Breast epithelium (tissue), 4 donors: ENCODE measurements around the gene DPP3. TPM values are rescaled to one million over a fixed set of nuclear protein-coding genes. Genes with fewer than 3 reads are reported as not detected.
"Not testable (repeated sequence)": the region's sequence is repeated elsewhere in the genome, so short reads cannot be mapped to it uniquely, and the experiment has no call there.

Source experiments
- DNase-seq, 2 donors: peaks; one replicate each; pipeline ENCODE4 v3.0.0-alpha.2; 2019; ENCODE audit warnings: low spot score in 2 of 2
- H3K27ac ChIP-seq, 2 donors: fragments of 200-600 bp; sonication (generic) in 1 of 2; one replicate each; pipeline ENCODE4 v1.5.1; 2016 to 2019; ENCODE audit warnings: mild to moderate bottlenecking in 1 of 2
- H3K27me3 ChIP-seq, 2 donors: fragments of 200-600 bp; sonication (generic) in 1 of 2; one replicate each; pipeline versions ENCODE4 v1.5.1 to v1.6.0; 2017 to 2019; ENCODE audit warnings: control low read depth in 1 of 2, mild to moderate bottlenecking in 1 of 2
- H3K36me3 ChIP-seq: fragments of 200-600 bp; one replicate; pipeline ENCODE4 v1.5.1; 2019
- H3K4me1 ChIP-seq, 2 donors: fragments of 200-600 bp; sonication (generic); one replicate each; pipeline ENCODE4 v1.5.1; 2016 to 2019; ENCODE audit warnings: control low read depth in 1 of 2
- H3K4me3 ChIP-seq, 3 donors: fragments of 200-600 bp; sonication (generic); 1 replicate in 2 of 3; 2 replicates in 1 of 3; pipeline ENCODE4 v1.5.1; 2016 to 2019; ENCODE audit warnings: mild to moderate bottlenecking in 3 of 3, moderate library complexity in 2 of 3
- H3K9me3 ChIP-seq, 2 donors: fragments of 200-600 bp; sonication (generic) in 1 of 2; one replicate each; pipeline ENCODE4 v1.5.1; 2016 to 2019; ENCODE audit warnings: control low read depth in 1 of 2
- CTCF ChIP-seq, 3 donors: fragments of 450-650 bp; IDR thresholded peaks; one replicate each; pipeline ENCODE4 v1.5.1; 2016 to 2017; ENCODE audit warnings: antibody characterized with exemption in 3 of 3, mild to moderate bottlenecking in 3 of 3, moderate library complexity in 3 of 3
- POLR2A ChIP-seq: fragments of 450-650 bp; IDR thresholded peaks from one replicate; pipeline ENCODE4 v1.6.1; 2016; ENCODE audit warnings: antibody characterized with exemption, mild to moderate bottlenecking, moderate library complexity
- POLR2AphosphoS5 ChIP-seq, 3 donors: sonication (generic); formaldehyde crosslinking; IDR thresholded peaks; one replicate each; pipeline ENCODE4 v1.6.1; 2017; ENCODE audit warnings: antibody characterized with exemption in 3 of 3
- intact Hi-C: fragments of 100-400 bp; cut with DNase I; formaldehyde crosslinking; loops from one replicate; pipeline ENCODE4 v1.15.1; 2023; ENCODE audit warnings: low total_unique reads
- total RNA-seq, 3 donors: library from RNA; depleted of rRNA; stranded (reverse); fragments of >200 nt; gene quantifications; one replicate each; pipeline ENCODE4 v1.1.0, GENCODE V29; 2016

DPP3 gene
- total RNA-seq, 3 donors from 2014 or later, result 16.5 to 24.3 (median 16.7) TPM

GRCh38 chr11:66541892-66542291 is 61.7 kb downstream of the DPP3 start:
- Histone ChIP-seq H3K36me3 (no peaks in the 10 kb centered on the region), H3K27me3 (no peaks in the 10 kb centered on the region), H3K27ac (no peak overlapping the region), H3K4me1 (no peaks in the 10 kb centered on the region), H3K9me3 (no peaks in the 10 kb centered on the region), H3K4me3 (no peak overlapping the region)
- no peak for TF ChIP-seq CTCF (IDR thresholded peaks at IDR 0.05)
- no peak for TF ChIP-seq POLR2A
- no peak for TF ChIP-seq POLR2AphosphoS5 (IDR thresholded peaks at IDR 0.05)
- intact Hi-C loops, result no loop called here
- DNase-seq, result no peak

- DNase-seq, result no peak
- H3K27me3 ChIP-seq, result no peaks in the 10 kb centered on the region
- H3K4me3 ChIP-seq, result no peak overlapping the region
- TF ChIP-seq CTCF (IDR thresholded peaks at IDR 0.05) (no peak), POLR2AphosphoS5 (IDR thresholded peaks at IDR 0.05) (no peak), POLR2A (no peak)
- intact Hi-C loops, result no loop called here
- no peak overlapping the region for H3K27ac ChIP-seq
- H3K36me3 ChIP-seq, result no peaks in the 10 kb centered on the region
- H3K4me1 ChIP-seq, result no peaks in the 10 kb centered on the region
- H3K9me3 ChIP-seq, result no peaks in the 10 kb centered on the region
Observed at GRCh38 chr11:66542362-66542761, 62.1 kb downstream of the DPP3 start.

GRCh38 chr11:66543263-66544107 is 63.3 kb downstream of the DPP3 start:
- DNase-seq, result no peak
- peak overlapping the region in 1 of 2 donors; percentile 21 for H3K27ac ChIP-seq
- H3K4me1 ChIP-seq, result no peaks in the 10 kb centered on the region
- H3K36me3 ChIP-seq, result no peaks in the 10 kb centered on the region
- no peak for TF ChIP-seq POLR2A
- no peak for TF ChIP-seq POLR2AphosphoS5 (IDR thresholded peaks at IDR 0.05)
- no peak for TF ChIP-seq CTCF (IDR thresholded peaks at IDR 0.05)
- peak overlapping the region in 1 of 3 donors; percentile 47 for H3K4me3 ChIP-seq
- no peaks in the 10 kb centered on the region for H3K9me3 ChIP-seq
- no peaks in the 10 kb centered on the region for H3K27me3 ChIP-seq
- intact Hi-C loops, result no loop called here

- H3K4me3 ChIP-seq, result peak overlapping the region; percentile 76 to 92 (median 79)
- intact Hi-C loops, H3K36me3 ChIP-seq, H3K9me3 ChIP-seq, H3K4me1 ChIP-seq, H3K27ac ChIP-seq, H3K27me3 ChIP-seq, DNase-seq: not testable (repeated sequence)
Observed at GRCh38 chr11:66544952-66545351, 64.7 kb downstream of the DPP3 start.

- TF ChIP-seq CTCF (IDR thresholded peaks at IDR 0.05), result no peak
- TF ChIP-seq POLR2A, result no peak
- peak in 2 of 3 donors; percentile 46 to 63 for TF ChIP-seq POLR2AphosphoS5 (IDR thresholded peaks at IDR 0.05)
- H3K9me3 ChIP-seq, result no peaks in the 10 kb centered on the region
- H3K27me3 ChIP-seq, result no peaks in the 10 kb centered on the region
- H3K36me3 ChIP-seq, result no peaks in the 10 kb centered on the region
- intact Hi-C loops, result no loop called here
- peak within 1 kb of the TSS; percentile 76 to 92 (median 79) for H3K4me3 ChIP-seq
- no peaks in the 10 kb centered on the region for H3K4me1 ChIP-seq
- H3K27ac ChIP-seq, result peak within 1 kb of the TSS; percentile 56 to 83
- peak; percentile 94 to 95 for DNase-seq
Observed at GRCh38 chr11:66545701-66546367, 65.6 kb downstream of the DPP3 start, which contains the start of gene ZDHHC24. Gene ZDHHC24, minus strand, starts transcription at chr11:66546048. Its CDS starts 45 bp downstream, at chr11:66546003.
